H1 (cell line): ENCODE measurements around the gene FCHO1. TPM values are rescaled to one million over a fixed set of nuclear protein-coding genes. Genes with fewer than 3 reads are reported as not detected.

Source experiments
- CTCF ChIA-PET: fragments of 300-600 bp; sonication (Branson Sonifier 250); formaldehyde crosslinking; loops from one replicate; lab custom pipeline; 2021; ENCODE audit not compliant: partially characterized antibody; lab: Charles Lee
- POLR2A ChIA-PET: fragments of 300-600 bp; sonication (Branson Sonifier 250); formaldehyde crosslinking; loops from one replicate; lab custom pipeline; 2021; ENCODE audit warnings: inconsistent platforms; ENCODE audit not compliant: partially characterized antibody; lab: Charles Lee
- DNase-seq, 2 experiments: peaks; one replicate each; pipeline versions ENCODE4 v3.0.0 to v3.0.0-alpha.2; 2010 to 2022; ENCODE audit warnings: low spot score in 2 of 2, low read depth in 1 of 2, mixed read lengths in 1 of 2
- FAIRE-seq: peaks from 2 replicates; lab custom pipeline; 2011; peaks lifted over from hg19 to GRCh38; lab: Jason Lieb, UNC
- H2AFZ ChIP-seq: 2 replicates; pipeline ENCODE4 v1.8.1; 2012; ENCODE audit warnings: low read length, inconsistent platforms
- H2AK5ac ChIP-seq: 2 replicates; pipeline ENCODE4 v1.6.1; 2013; ENCODE audit warnings: low read depth, low read length
- H2BK120ac ChIP-seq: replicated peaks from 2 replicates; pipeline ENCODE3; 2013; ENCODE audit warnings: low read depth, low read length, inconsistent platforms
- H2BK12ac ChIP-seq: 2 replicates; pipeline ENCODE4 v1.6.1; 2013; ENCODE audit warnings: low read depth, low read length
- H2BK15ac ChIP-seq: 2 replicates; pipeline ENCODE4 v1.6.1; 2013; ENCODE audit warnings: low read length
- H2BK20ac ChIP-seq: 2 replicates; pipeline ENCODE4 v1.6.1; 2013; ENCODE audit warnings: low read length
- H2BK5ac ChIP-seq: 2 replicates; pipeline ENCODE4 v1.6.1; 2013; ENCODE audit warnings: low read depth, low read length
- H3K14ac ChIP-seq: 2 replicates; pipeline ENCODE4 v1.6.1; 2013; ENCODE audit warnings: inconsistent platforms; ENCODE audit not compliant: insufficient read length
- H3K18ac ChIP-seq: 2 replicates; pipeline ENCODE4 v1.6.1; 2013; ENCODE audit warnings: low read length; ENCODE audit errors: extremely low read depth
- H3K23ac ChIP-seq: 2 replicates; pipeline ENCODE4 v1.6.1; 2013; ENCODE audit warnings: inconsistent platforms; ENCODE audit not compliant: insufficient read length
- H3K23me2 ChIP-seq: 2 replicates; pipeline ENCODE4 v1.6.1; 2013; ENCODE audit warnings: low read depth, low read length
- H3K27ac ChIP-seq: 2 replicates; pipeline ENCODE4 v1.6.1; 2011; ENCODE audit warnings: low read depth, low read length, inconsistent platforms
- H3K27me3 ChIP-seq, 4 experiments: replicated peaks in 1 of 4; 1 replicate in 1 of 4; 2 replicates in 3 of 4; pipeline versions ENCODE4 v1.6.1 to v1.8.1; 2011 to 2013; ENCODE audit warnings: low read length in 3 of 4, mild to moderate bottlenecking in 3 of 4, inconsistent platforms in 2 of 4, mixed read lengths in 2 of 4, moderate library complexity in 1 of 4; ENCODE audit not compliant: control insufficient read depth in 3 of 4, insufficient read depth in 3 of 4; ENCODE audit errors: extremely low read depth in 1 of 4
- H3K36me3 ChIP-seq, 4 experiments: 2 replicates each; pipeline versions ENCODE4 v1.6.1 to v1.8.1; 2011 to 2013; ENCODE audit warnings: mild to moderate bottlenecking in 4 of 4, low read length in 3 of 4, moderate library complexity in 2 of 4, control low read depth in 1 of 4, inconsistent platforms in 1 of 4; ENCODE audit not compliant: insufficient read depth in 4 of 4, control insufficient read depth in 2 of 4
- H3K4ac ChIP-seq: replicated peaks from 2 replicates; pipeline ENCODE3; 2013; ENCODE audit warnings: low read length, low read depth, mixed read lengths, inconsistent platforms; ENCODE audit not compliant: insufficient read length
- H3K4me1 ChIP-seq, 4 experiments: replicated peaks in 1 of 4; 1 replicate in 1 of 4; 2 replicates in 3 of 4; pipeline versions ENCODE4 v1.6.1 to v1.8.1; 2011 to 2013; ENCODE audit warnings: low read length in 3 of 4, inconsistent platforms in 2 of 4, mixed read lengths in 1 of 4; ENCODE audit not compliant: insufficient read depth in 4 of 4, control insufficient read depth in 3 of 4
- H3K4me2 ChIP-seq, 2 experiments: 2 replicates each; pipeline versions ENCODE4 v1.6.1 to v1.8.1; 2011 to 2013; ENCODE audit warnings: low read depth in 2 of 2, low read length in 2 of 2, control low read depth in 1 of 2, inconsistent platforms in 1 of 2, mild to moderate bottlenecking in 1 of 2; ENCODE audit not compliant: insufficient read depth in 1 of 2
- H3K4me3 ChIP-seq, 4 experiments: fragments of 200-600, 300-600 bp in 1 of 4; sonication (generic), shearing (Covaris generic), sonication (Bioruptor Twin) in 1 of 4; 2 replicates each; pipeline versions ENCODE4 v1.5.1 to v1.8.1; 2011 to 2016; ENCODE audit warnings: low read length in 4 of 4, low read depth in 3 of 4, control low read depth in 2 of 4, inconsistent platforms in 2 of 4, mild to moderate bottlenecking in 2 of 4, mixed read lengths in 1 of 4, moderate library complexity in 1 of 4; ENCODE audit not compliant: insufficient read depth in 2 of 4; ENCODE audit errors: extremely low read depth in 1 of 4
- H3K56ac ChIP-seq: replicated peaks from 2 replicates; pipeline ENCODE3; 2013; ENCODE audit warnings: low read depth, mild to moderate bottlenecking, mixed read lengths, low read length, inconsistent platforms; ENCODE audit not compliant: insufficient read length
- H3K79me1 ChIP-seq: 2 replicates; pipeline ENCODE4 v1.6.1; 2013; ENCODE audit warnings: low read depth, low read length, control low read depth
- H3K79me2 ChIP-seq, 2 experiments: 2 replicates each; pipeline versions ENCODE4 v1.6.1 to v1.8.1; 2012 to 2013; ENCODE audit warnings: low read length in 2 of 2, mild to moderate bottlenecking in 2 of 2, inconsistent platforms in 1 of 2; ENCODE audit not compliant: insufficient read depth in 2 of 2, control insufficient read depth in 1 of 2
- H3K9ac ChIP-seq, 4 experiments: replicated peaks in 1 of 4; 1 replicate in 1 of 4; 2 replicates in 3 of 4; pipeline versions ENCODE4 v1.6.1 to v1.8.1; 2011 to 2013; ENCODE audit warnings: low read depth in 3 of 4, low read length in 3 of 4, control low read depth in 2 of 4, mild to moderate bottlenecking in 2 of 4, moderate library complexity in 2 of 4, inconsistent platforms in 1 of 4; ENCODE audit errors: extremely low read depth in 1 of 4
- H3K9me3 ChIP-seq, 2 experiments: 2 replicates each; pipeline versions ENCODE4 v1.6.1 to v1.8.1; 2012 to 2013; ENCODE audit warnings: mild to moderate bottlenecking in 2 of 2, moderate library complexity in 2 of 2, control low read depth in 1 of 2, inconsistent platforms in 1 of 2, low read depth in 1 of 2, low read length in 1 of 2, mixed read lengths in 1 of 2; ENCODE audit not compliant: insufficient read depth in 2 of 2
- H4K20me1 ChIP-seq, 2 experiments: replicated peaks in 1 of 2; 2 replicates each; pipeline versions ENCODE3 to v1.8.1; 2011 to 2013; ENCODE audit warnings: inconsistent platforms in 2 of 2, low read length in 2 of 2, mild to moderate bottlenecking in 1 of 2; ENCODE audit not compliant: insufficient read depth in 2 of 2, control insufficient read depth in 1 of 2
- H4K5ac ChIP-seq: 2 replicates; pipeline ENCODE4 v1.6.1; 2013; ENCODE audit warnings: low read length, low read depth, mixed read lengths, inconsistent platforms; ENCODE audit not compliant: insufficient read length
- H4K8ac ChIP-seq: 2 replicates; pipeline ENCODE4 v1.8.0; 2013; ENCODE audit warnings: mild to moderate bottlenecking, moderate library complexity, low read length, inconsistent platforms; ENCODE audit not compliant: insufficient read depth; ENCODE audit errors: extremely low read depth
- H4K91ac ChIP-seq: replicated peaks from 2 replicates; pipeline ENCODE3; 2013; ENCODE audit warnings: low read length, mixed read lengths, inconsistent platforms; ENCODE audit not compliant: insufficient read length
- FOSL1 ChIP-seq: IDR thresholded peaks from 2 replicates; pipeline ENCODE4 v1.6.1; 2011; ENCODE audit warnings: mild to moderate bottlenecking, low read depth, low read length, moderate library complexity; ENCODE audit not compliant: insufficient read depth
- WGBS, 2 experiments: shearing (Covaris generic) in 1 of 2; methylation state at CpG; one replicate each; pipeline versions ENCODE4 v1.1.6 to v1.1.7; 2013 to 2015; ENCODE audit warnings: low lambda C conversion rate in 2 of 2, mixed read lengths in 2 of 2, inconsistent platforms in 1 of 2, low coverage in 1 of 2, missing lambda C conversion rate in 1 of 2; ENCODE audit not compliant: insufficient replicate concordance in 2 of 2, insufficient coverage in 1 of 2, insufficient read length in 1 of 2; ENCODE audit errors: extremely low coverage in 1 of 2, missing lambda C conversion rate in 1 of 2; 5-methylcytosine and 5-hydroxymethylcytosine counted together
- polyA plus RNA-seq, 7 experiments: library from polyadenylated mRNA; depleted of rRNA in 3 of 7; stranded (reverse) in 5 of 7; unstranded in 2 of 7; fragments of >200 nt in 5 of 7; fragments of 200-250 nt in 2 of 7; gene quantifications; 1 replicate in 5 of 7; 2 replicates in 1 of 7; 4 replicates in 1 of 7; pipeline versions ENCODE4 v1.2.1 to v1.2.3, GENCODE V29; 2011 to 2013; ENCODE audit warnings: missing spikeins in 2 of 7, mixed read lengths in 2 of 7
- total RNA-seq: library from RNA; stranded (reverse); fragmentation: NEBNext Ultra II Directional; extraction: Animal tissue kit (Norgen Biotek cat#: 25700); gene quantifications from 2 replicates; pipeline ENCODE4 v1.2.1, GENCODE V29; 2021

The FCHO1 gene
- total and polyA plus RNA-seq, 2 of the 8 experiments (the other 6 are each of a cell fraction or from before 2014, with no cell fraction given) = 13.0 to 25.9 TPM

- TF ChIP-seq FOSL1 = no peak
- no peak overlapping the region for H3K9ac ChIP-seq
- no peak overlapping the region for H4K8ac ChIP-seq
- ChIA-PET POLR2A (interaction anchor here (0.6 to 0.9 kb wide), 2 partner anchors 17 to 101 kb away, joined by 3 read pairs; partner anchors contain the start of gene RPL18A), CTCF (interaction anchor here (1.1 to 1.5 kb wide), 4 partner anchors 8 to 25 kb away, joined by 3 to 5 read pairs (median 4); no protein-coding TSS in a partner anchor)
- H3K79me1 ChIP-seq = no peaks in the 10 kb centered on the region
- no peak overlapping the region for H4K5ac ChIP-seq
- DNase-seq = no peak
- no peak overlapping the region for H3K23ac ChIP-seq
- FAIRE-seq = no peak
- no peak overlapping the region for H2BK20ac ChIP-seq
- no peak overlapping the region for H3K4me3 ChIP-seq
- H2AFZ ChIP-seq = no peak overlapping the region
- no peaks in the 10 kb centered on the region for H4K20me1 ChIP-seq
- H3K4me1 ChIP-seq = peaks cover 0 to 9% (median 0%) of the 10 kb centered on the region in 4 experiments; a peak in 2 of 7 replicates
- no peak overlapping the region for H3K4ac ChIP-seq
- no peak overlapping the region for H3K18ac ChIP-seq
- 86% methylated on average over 5 of the region's 5 CpGs; no CpG with 5 or more reads in 1 of the 2 experiments for WGBS, 2 experiments
- H3K27me3 ChIP-seq = no peaks in the 10 kb centered on the region
- no peaks in the 10 kb centered on the region; the same call in 1 of the 2 replicates for H3K23me2 ChIP-seq
- H2BK5ac ChIP-seq = no peak overlapping the region
- H3K4me2 ChIP-seq = no peak overlapping the region
- H3K56ac ChIP-seq = no peak overlapping the region
- no peaks in the 10 kb centered on the region for H3K79me2 ChIP-seq
- H3K9me3 ChIP-seq = no peaks in the 10 kb centered on the region
- no peaks in the 10 kb centered on the region for H3K36me3 ChIP-seq
- H2BK120ac ChIP-seq = no peak overlapping the region
- no peak overlapping the region for H4K91ac ChIP-seq
- no peak overlapping the region for H2BK15ac ChIP-seq
- no peak overlapping the region for H3K27ac ChIP-seq
- H3K14ac ChIP-seq = no peak overlapping the region
- H2AK5ac ChIP-seq = 0 out of 2 replicates have a peak overlapping the region, but pooled peaks have one; percentile 13
- H2BK12ac ChIP-seq = no peak overlapping the region
Measured at GRCh38 chr19:17758515-17758914, 7.2 kb downstream of the FCHO1 start.
